Breast epithelium (tissue), 4 donors: ENCODE data around the gene FEN1. TPM values are rescaled to one million over a fixed set of nuclear protein-coding genes. Genes with fewer than 3 reads are reported as not detected.

Source experiments
- DNase-seq, 2 donors: peaks; one replicate each; pipeline ENCODE4 v3.0.0-alpha.2; 2019; ENCODE audit warnings: low spot score in 2 of 2
- H3K27ac ChIP-seq, 2 donors: fragments of 200-600 bp; sonication (generic) in 1 of 2; one replicate each; pipeline ENCODE4 v1.5.1; 2016 to 2019; ENCODE audit warnings: mild to moderate bottlenecking in 1 of 2
- H3K27me3 ChIP-seq, 2 donors: fragments of 200-600 bp; sonication (generic) in 1 of 2; one replicate each; pipeline versions ENCODE4 v1.5.1 to v1.6.0; 2017 to 2019; ENCODE audit warnings: control low read depth in 1 of 2, mild to moderate bottlenecking in 1 of 2
- H3K36me3 ChIP-seq: fragments of 200-600 bp; one replicate; pipeline ENCODE4 v1.5.1; 2019
- H3K4me1 ChIP-seq, 2 donors: fragments of 200-600 bp; sonication (generic); one replicate each; pipeline ENCODE4 v1.5.1; 2016 to 2019; ENCODE audit warnings: control low read depth in 1 of 2
- H3K4me3 ChIP-seq, 3 donors: fragments of 200-600 bp; sonication (generic); 1 replicate in 2 of 3; 2 replicates in 1 of 3; pipeline ENCODE4 v1.5.1; 2016 to 2019; ENCODE audit warnings: mild to moderate bottlenecking in 3 of 3, moderate library complexity in 2 of 3
- H3K9me3 ChIP-seq, 2 donors: fragments of 200-600 bp; sonication (generic) in 1 of 2; one replicate each; pipeline ENCODE4 v1.5.1; 2016 to 2019; ENCODE audit warnings: control low read depth in 1 of 2
- CTCF ChIP-seq, 3 donors: fragments of 450-650 bp; IDR thresholded peaks; one replicate each; pipeline ENCODE4 v1.5.1; 2016 to 2017; ENCODE audit warnings: antibody characterized with exemption in 3 of 3, mild to moderate bottlenecking in 3 of 3, moderate library complexity in 3 of 3
- POLR2A ChIP-seq: fragments of 450-650 bp; IDR thresholded peaks from one replicate; pipeline ENCODE4 v1.6.1; 2016; ENCODE audit warnings: antibody characterized with exemption, mild to moderate bottlenecking, moderate library complexity
- POLR2AphosphoS5 ChIP-seq, 3 donors: sonication (generic); formaldehyde crosslinking; IDR thresholded peaks; one replicate each; pipeline ENCODE4 v1.6.1; 2017; ENCODE audit warnings: antibody characterized with exemption in 3 of 3
- intact Hi-C: fragments of 100-400 bp; cut with DNase I; formaldehyde crosslinking; loops from one replicate; pipeline ENCODE4 v1.15.1; 2023; ENCODE audit warnings: low total_unique reads
- total RNA-seq, 3 donors: library from RNA; depleted of rRNA; stranded (reverse); fragments of >200 nt; gene quantifications; one replicate each; pipeline ENCODE4 v1.1.0, GENCODE V29; 2016

The FEN1 gene
- total RNA-seq, 3 donors from 2014 or later: 5.9 to 9.2 (median 8.5) TPM

- Histone ChIP-seq H3K4me3 (no peak overlapping the region), H3K9me3 (no peaks in the 10 kb centered on the region), H3K27me3 (no peaks in the 10 kb centered on the region), H3K4me1 (no peaks in the 10 kb centered on the region), H3K36me3 (no peaks in the 10 kb centered on the region), H3K27ac (no peak overlapping the region)
- no peak for DNase-seq
- TF ChIP-seq POLR2AphosphoS5 (IDR thresholded peaks at IDR 0.05) (no peak), POLR2A (no peak), CTCF (IDR thresholded peaks at IDR 0.05) (no peak)
- intact Hi-C loops: no loop called here
Measured at GRCh38 chr11:61844909-61845565, 52.3 kb downstream of the FEN1 start.

- DNase-seq: no peak
- Histone ChIP-seq H3K27me3 (no peaks in the 10 kb centered on the region), H3K4me3 (no peak overlapping the region), H3K9me3 (no peaks in the 10 kb centered on the region), H3K27ac (no peak overlapping the region), H3K4me1 (no peaks in the 10 kb centered on the region), H3K36me3 (no peaks in the 10 kb centered on the region)
- no peak for TF ChIP-seq POLR2AphosphoS5 (IDR thresholded peaks at IDR 0.05)
- TF ChIP-seq POLR2A: no peak
- no peak for TF ChIP-seq CTCF (IDR thresholded peaks at IDR 0.05)
- intact Hi-C loops: no loop called here
Measured at GRCh38 chr11:61846362-61847020, 53.8 kb downstream of the FEN1 start.

Other genes with a start within 250 kb of the FEN1 start
- gene SYT7, start 211.8 kb upstream of the FEN1 start, total RNA-seq: 10 to 100 TPM in 2 of 3 donors, 1 to 10 TPM in 1; 1.9 to 11.7 (median 10.8) TPM
- gene DAGLA, start 112.5 kb upstream of the FEN1 start, total RNA-seq: 1 to 10 TPM; 2.4 to 4.5 (median 3.3) TPM
- gene MYRF, start 40.3 kb upstream of the FEN1 start, total RNA-seq: 1 to 10 TPM in 1 of 3 donors, under 1 TPM in 2; 0.32 to 6.9 (median 0.66) TPM
- gene TMEM258, start 312 bp upstream of the FEN1 start, total RNA-seq: 10 to 100 TPM; 35.4 to 55.4 (median 35.7) TPM
- 100 to 1,000 TPM in 1 of 3 donors, 10 to 100 TPM in 1, 1 to 10 TPM in 1; 8.8 to 112 (median 15.1) TPM for gene FADS1, start 24.1 kb downstream of the FEN1 start, total RNA-seq
- 10 to 100 TPM in 1 of 3 donors, 1 to 10 TPM in 2; 5.6 to 35.8 (median 7.5) TPM for gene FADS2, start 35.4 kb downstream of the FEN1 start, total RNA-seq
- 100 to 1,000 TPM in 2 of 3 donors, 10 to 100 TPM in 1; 38.8 to 156 (median 112) TPM for gene FADS3, start 98.6 kb downstream of the FEN1 start, total RNA-seq
- 10 to 100 TPM; 11.7 to 27.9 (median 22.6) TPM for gene RAB3IL1, start 124.7 kb downstream of the FEN1 start, total RNA-seq
- gene BEST1, start 157.4 kb downstream of the FEN1 start, total RNA-seq: 10 to 100 TPM in 1 of 3 donors, 1 to 10 TPM in 2; 3.7 to 10.1 (median 5.9) TPM
- gene FTH1, start 174.7 kb downstream of the FEN1 start, total RNA-seq: 1,000 to 10,000 TPM; 2,151 to 6,439 (median 3,491) TPM